Measurements from ENCODE around the gene PTPN18. TPM values are rescaled to one million over a fixed set of nuclear protein-coding genes. Genes with fewer than 3 reads are reported as not detected.
A peak's percentile ranks its signal among the peaks of the same experiment; 100 is the strongest.

The PTPN18 gene
- total and polyA plus RNA-seq, 2 donors (not counting 3 experiments of a cell fraction or from before 2014, with no cell fraction given): 39.4 to 39.6 TPM

GRCh38 chr2:130390460-130391057 lies 34.7 kb downstream of the PTPN18 start:
- H2AFZ ChIP-seq (ENCODE audit: low read depth, low read length): peak overlapping the region; percentile 78
- H3K4me2 ChIP-seq (ENCODE audit: insufficient read depth, low read length): peak overlapping the region; percentile 84
- no peak overlapping the region for H3K9ac ChIP-seq (replicated peaks; ENCODE audit: extremely low read depth, insufficient read depth, low read length)
- H3K4me3 ChIP-seq (replicated peaks in 1 of 3; ENCODE audit: insufficient read depth in 1 of 3, low read depth in 1 of 3, low read length in 3 of 3): peak overlapping the region in 1 of 3 experiments; percentile 68
- ChIA-PET POLR2A (no interaction called here), CTCF (interaction anchor here (0.6 to 2.3 kb wide), 4 partner anchors 12 to 58 kb away, joined by 3 to 9 read pairs (median 4); partner anchors contain the start of gene PTPN18)
- no peaks in the 10 kb centered on the region for H3K79me2 ChIP-seq (ENCODE audit: control insufficient read depth, insufficient read depth, low read length)
- BruUV-seq (replicated peaks): no TSS peak
- dilution Hi-C loops (cut with MboI; ENCODE audit: extremely low pct_ligation_motif_present, low sequenced_read_pairs) (no loop called here), intact Hi-C loops (cut with micrococcal nuclease) (no loop called here)
- H3K9me3 ChIP-seq (replicated peaks; ENCODE audit: control insufficient read depth, insufficient read depth, low read length): no peaks in the 10 kb centered on the region
- DNase-seq (ENCODE audit: low read depth, low spot score) (no peak), FAIRE-seq (no peak)
- TF ChIP-seq MAX (IDR thresholded peaks at IDR 0.05; ENCODE audit: insufficient read depth, insufficient read length) (no peak), JUN (IDR thresholded peaks at IDR 0.05; ENCODE audit: borderline replicate concordance, insufficient read depth, insufficient read length, low read depth) (no peak), FOS (IDR thresholded peaks at IDR 0.05; ENCODE audit: borderline replicate concordance, insufficient read depth, low read length) (no peak), POLR2A (IDR thresholded peaks at IDR 0.05; ENCODE audit: low read depth, low read length) (no peak), CTCF (IDR thresholded peaks at IDR 0.05; ENCODE audit: extremely low read depth in 1 of 2, insufficient read depth in 1 of 2, low read depth in 1 of 2, low read length in 2 of 2) (no peak), MYC (IDR thresholded peaks at IDR 0.05; ENCODE audit: low read depth, low read length) (no peak), GATA2 (IDR thresholded peaks at IDR 0.05; ENCODE audit: insufficient read depth, insufficient read length, low read depth, low read length) (no peak), POLR2AphosphoS5 (IDR thresholded peaks at IDR 0.05; ENCODE audit: insufficient read depth, low read depth, low read length) (no peak), EZH2 (IDR thresholded peaks at IDR 0.05; ENCODE audit: borderline replicate concordance, low read depth, low read length, severe bottlenecking) (no peak)
- H3K36me3 ChIP-seq (ENCODE audit: control insufficient read depth in 2 of 2, extremely low read depth in 1 of 2, insufficient read depth in 2 of 2, low read length in 2 of 2): no peaks in the 10 kb centered on the region
- H3K9me1 ChIP-seq (replicated peaks; ENCODE audit: control insufficient read depth, extremely low read depth, insufficient read depth, low read length): no peaks in the 10 kb centered on the region
- H4K20me1 ChIP-seq (replicated peaks; ENCODE audit: control insufficient read depth, extremely low read depth, insufficient read depth, low read length): no peaks in the 10 kb centered on the region
- H3K4me1 ChIP-seq (ENCODE audit: control insufficient read depth, extremely low read depth, insufficient read depth, low read length): peaks cover 6% of the 10 kb centered on the region
- no peaks in the 10 kb centered on the region for H3K27me3 ChIP-seq (ENCODE audit: control insufficient read depth in 2 of 2, insufficient read depth in 2 of 2, low read length in 2 of 2)
- H3K27ac ChIP-seq (ENCODE audit: insufficient read depth, low read depth, low read length): no peak overlapping the region
